Activated CD8-positive, alpha-beta memory T cell treated with anti-CD3 and anti-CD28 coated beads, Interleukin-2, amount 50 U/mL, for 48 hours (primary cell): ENCODE data around the gene PTCH1.

Experiments used
- DNase-seq: peaks from one replicate; pipeline ENCODE4 v3.0.0-alpha.2; 2020

PTCH1 gene

DNA sequence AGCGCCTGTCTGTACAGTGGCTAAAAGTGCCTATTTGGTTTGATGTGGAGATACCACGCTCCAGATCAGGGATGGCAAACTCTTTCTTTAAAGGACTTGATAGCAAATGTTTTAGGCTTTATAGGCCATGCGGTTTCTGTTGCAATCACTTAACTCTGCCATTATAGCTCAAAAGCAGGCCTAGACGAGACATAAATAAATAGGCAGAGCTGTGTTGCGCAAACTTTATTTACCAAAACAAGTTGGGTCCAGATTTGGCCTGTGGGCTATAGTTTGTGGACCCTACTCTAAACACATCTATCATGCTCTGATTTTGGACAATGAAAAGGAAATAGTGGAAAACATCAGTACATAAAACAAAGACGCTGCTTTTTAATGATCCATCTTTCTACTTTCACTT is 79.2 kb downstream of the PTCH1 start:
- DNase-seq: no peak

DNA sequence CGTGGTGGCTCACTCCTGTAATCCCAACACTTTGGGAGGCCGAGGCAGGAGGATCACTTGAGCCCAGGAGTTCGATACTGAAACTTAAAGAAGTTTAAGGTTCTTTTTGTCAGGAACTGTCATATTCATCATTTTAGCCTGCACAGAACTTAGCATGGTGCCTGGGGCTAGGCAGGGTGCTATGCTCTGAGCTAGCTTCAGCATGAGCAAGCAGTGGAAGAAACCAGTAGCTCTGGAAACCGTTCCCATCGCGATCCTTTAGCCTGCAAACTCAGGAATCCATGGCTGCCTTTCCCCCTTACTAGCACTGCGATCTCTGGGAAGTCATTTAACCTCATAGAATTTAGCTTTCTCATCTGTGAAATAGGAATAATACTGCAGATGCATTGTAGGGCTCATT is 80.4 kb downstream of the PTCH1 start:
- DNase-seq: no peak

DNA sequence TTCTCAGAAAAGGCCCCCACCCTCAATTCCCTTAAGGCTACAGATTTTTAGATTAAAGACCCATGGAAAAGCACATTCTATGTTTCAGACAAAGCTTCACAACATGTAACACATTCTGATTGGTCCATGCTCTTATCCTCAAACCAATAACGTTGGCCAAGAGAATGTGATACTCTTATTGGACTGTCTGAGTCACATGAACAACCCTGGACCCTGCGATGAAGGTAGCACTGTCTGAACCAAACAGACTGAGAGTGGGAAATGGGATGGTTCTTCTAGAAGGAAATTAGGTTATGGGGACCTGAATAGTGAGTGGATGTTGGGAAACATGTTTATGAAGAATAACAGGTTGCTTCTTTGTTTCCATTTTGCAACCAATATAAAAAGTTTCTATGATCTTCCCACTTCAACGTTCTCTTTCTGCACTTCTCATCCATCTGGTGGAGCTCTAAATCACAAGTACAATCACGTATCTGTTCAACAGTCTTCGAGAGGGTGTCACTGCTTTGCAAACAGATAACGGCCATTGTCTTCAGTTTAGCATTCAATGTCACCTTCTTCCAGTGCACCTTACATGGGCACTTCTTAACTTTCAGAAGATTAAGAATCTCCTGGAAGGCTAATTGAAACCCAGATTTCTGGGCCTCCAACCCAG is 81.6 kb downstream of the PTCH1 start:
- no peak for DNase-seq

DNA sequence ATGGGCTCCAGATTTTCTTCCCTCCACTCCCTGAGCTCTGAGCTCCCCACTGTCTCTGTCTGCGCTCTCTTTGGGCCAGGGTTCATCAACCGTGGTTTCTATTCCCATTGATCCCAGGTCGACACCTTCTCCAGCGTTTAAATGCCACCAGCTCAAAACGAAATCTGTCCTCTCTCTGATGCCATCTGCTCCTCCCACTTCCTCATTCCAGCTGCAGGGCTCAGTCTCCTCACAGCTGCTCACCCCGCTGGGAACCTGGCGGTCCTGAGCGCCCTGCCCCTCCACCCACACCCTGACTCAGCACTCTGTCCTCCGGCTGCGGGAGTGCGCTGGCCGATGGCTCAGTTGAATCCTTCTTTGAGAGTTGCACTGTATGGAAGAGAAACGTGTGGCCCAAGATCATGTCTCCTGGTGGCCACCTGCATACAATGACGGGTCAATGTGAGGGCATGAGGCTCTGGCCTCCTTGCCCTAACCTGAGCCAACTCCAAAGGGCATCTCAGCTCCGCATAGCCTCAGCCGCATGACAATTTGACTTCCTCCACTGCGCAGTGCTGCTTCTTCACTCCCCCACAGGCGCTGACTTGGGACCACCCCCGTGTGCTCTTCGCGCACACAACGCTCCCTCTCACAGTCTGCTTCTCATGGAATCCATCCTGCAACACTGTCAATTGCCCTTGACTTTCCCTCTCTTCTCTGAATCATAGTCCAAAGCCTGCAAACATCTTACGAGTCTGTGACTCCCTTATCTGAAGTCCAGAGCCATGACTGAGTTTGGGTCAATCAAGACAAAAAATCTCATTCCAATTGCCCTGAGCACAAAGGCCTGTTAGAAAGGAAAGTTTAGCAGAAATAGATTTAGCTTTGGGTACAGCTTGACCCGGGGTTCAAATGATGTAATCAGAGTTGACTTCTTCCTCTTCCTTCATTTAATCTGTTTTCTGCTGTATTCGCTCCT is 82.4 kb downstream of the PTCH1 start:
- no peak for DNase-seq

DNA sequence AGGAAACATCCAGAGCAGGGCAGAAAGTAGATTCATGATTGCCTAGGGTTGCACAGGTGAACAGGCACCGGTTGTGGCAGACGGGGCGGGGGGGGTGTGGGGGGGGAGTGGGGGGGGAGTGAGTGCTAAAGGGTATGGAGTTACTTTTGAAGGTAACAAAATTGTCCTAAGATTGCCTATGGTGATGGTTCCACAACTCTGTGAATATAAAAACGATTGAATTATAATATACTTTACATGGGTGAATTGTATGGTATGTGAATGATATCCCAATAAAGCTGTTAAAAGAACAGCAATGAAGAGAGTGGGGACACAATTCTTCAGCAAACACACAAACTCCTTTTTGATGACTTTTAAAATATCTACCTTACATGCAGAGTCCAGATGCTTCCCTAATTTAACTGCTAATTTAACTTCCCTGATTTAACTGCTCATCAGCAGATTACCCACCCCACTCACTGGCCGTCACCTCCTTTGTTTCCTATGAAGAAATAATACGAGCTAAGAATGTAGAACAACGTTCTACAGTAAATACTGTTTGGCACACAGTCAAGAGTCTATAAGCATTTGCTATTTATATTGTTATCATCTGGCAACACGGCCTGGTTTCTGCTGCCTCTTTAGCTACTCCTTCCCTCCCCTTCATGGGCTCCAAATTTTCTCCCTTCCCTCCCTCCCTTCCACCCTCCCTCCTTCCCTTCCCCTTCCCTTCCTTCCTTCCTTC is 83.5 kb downstream of the PTCH1 start:
- no peak for DNase-seq

DNA sequence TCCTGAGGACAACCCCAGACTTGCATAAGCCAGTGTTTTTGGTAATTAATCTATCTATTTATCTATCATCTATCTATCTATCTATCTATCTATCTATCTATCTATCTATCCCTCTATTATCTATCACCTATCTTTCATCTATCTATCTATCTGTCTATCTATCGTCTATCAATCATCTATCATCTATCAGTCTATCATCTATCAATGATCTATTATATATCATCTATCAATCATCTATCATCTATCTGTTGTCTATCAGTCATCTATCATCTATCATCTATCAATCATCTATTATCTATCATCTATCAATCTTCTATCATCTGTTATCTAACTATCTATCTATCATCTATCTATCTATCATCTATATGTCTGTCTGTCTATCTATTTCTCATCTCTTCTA is 85.5 kb downstream of the PTCH1 start:
- DNase-seq: no peak

DNA sequence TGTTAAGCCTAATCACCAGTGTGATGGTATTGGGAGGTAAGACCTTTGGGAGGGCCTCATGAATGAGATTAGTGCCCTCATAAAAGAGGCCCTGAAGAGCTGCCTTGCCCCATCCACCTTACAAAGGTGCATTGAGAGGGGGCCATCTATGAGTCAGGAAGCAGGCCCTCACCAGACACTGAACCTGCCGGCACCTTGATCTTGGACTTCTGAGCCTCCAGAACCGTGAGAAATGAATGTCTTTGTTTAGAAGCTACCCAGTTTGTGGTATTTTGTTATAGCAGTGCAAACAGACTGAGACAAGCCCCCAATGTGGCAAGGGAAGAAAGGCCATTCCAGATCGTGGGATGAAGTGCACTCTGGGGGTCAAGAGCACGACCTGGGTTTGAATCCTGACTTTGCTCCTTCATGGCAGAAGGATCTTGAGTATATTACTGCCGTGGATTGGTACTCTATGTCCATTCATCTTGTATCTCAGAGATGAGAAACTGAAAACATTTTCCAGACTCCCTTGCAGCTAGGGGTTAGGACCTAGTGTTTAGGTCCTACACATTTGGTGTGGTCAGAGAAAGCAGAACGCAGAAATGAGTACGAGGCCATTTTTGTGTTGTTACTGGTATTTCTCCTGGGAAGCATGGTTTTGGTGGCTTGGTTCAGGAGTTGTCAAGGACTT is 86.7 kb downstream of the PTCH1 start:
- DNase-seq: no peak

DNA sequence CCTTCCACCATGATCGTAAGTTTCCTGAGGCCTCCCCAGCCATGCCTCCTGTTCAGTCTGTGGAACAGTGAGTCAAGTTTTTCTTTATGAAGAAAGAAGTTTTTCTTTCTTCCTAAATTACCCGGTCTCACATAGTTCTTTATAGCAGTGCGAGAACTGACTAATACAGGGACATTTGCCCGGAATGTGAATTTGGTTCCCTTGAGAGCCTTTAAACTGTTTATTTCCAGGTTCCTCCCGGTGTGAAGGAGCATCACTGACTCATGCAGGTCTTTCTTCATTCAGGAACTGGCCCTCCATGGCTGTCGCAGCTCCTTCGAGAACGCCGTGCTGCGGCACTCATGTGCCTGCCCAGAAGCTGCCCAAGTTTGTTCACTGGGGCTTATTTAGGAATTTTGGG is 87.7 kb downstream of the PTCH1 start:
- DNase-seq: no peak

DNA sequence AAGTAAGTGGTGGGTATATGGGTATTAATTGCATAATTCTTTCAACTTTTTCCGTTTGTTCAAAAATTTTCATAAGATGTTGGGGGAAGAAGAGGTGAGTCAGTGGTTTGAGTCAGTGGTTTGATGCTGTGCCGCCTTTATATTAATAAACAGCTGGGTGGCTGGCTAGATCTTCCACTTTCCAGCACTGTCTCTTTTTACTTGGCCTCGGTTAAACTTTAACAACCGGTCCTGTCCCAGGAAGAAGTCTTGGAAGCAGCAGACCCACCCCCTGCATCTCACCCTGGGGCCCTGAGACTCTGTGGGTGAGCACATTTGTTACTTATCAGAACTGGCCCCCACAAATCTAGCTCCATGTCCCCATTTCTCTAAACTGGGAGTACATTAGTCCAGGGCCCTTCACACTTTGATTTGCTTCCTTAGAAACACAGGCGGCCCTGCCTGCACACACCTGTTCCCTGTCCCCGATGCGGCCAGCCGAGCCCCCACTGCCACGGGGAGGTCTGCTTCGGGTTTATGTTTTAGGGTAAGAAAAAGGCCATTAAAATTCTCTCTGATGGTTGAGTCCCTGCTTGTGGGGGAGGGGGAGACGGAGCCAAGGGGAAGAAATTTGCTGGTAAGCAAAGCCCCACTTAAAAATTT is 90.7 kb downstream of the PTCH1 start:
- DNase-seq: peak; percentile 63

DNA sequence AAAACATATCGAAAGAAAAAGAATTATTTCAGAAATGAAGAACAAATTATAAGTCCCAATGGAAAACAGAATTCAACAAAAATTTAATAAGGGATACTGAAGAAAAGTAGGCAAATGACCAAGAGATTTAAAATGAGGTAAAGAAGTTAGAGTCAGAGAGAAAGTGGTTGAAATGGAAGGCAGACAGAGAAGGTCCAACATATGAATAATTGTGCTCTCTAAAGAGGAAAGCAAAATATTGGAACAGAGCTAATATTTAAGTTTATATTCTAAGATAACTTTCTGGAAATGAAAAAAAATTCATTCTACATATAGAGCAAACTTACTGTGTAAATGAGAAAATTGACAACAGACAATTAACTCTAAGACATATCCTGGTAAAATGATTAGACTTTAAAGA is 94.1 kb downstream of the PTCH1 start:
- DNase-seq: no peak

DNA sequence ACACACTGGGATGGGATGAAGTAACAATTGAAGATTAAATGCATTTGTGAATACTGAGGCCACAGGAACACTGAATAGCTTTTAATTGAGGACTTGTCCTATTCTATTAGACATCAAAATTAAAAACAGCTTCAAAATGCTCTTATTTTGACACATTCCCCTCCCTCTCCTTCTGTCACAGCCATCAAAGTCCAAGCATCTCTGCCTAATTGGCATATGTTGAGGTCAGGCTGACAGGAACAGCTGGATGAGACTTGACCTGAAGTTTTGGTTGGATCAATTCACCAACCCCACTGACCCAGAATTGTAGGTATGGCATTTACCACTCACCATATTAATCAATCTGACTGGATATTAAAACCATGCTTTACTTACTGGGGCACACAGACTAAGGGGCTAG is 96.3 kb downstream of the PTCH1 start:
- no peak for DNase-seq

DNA sequence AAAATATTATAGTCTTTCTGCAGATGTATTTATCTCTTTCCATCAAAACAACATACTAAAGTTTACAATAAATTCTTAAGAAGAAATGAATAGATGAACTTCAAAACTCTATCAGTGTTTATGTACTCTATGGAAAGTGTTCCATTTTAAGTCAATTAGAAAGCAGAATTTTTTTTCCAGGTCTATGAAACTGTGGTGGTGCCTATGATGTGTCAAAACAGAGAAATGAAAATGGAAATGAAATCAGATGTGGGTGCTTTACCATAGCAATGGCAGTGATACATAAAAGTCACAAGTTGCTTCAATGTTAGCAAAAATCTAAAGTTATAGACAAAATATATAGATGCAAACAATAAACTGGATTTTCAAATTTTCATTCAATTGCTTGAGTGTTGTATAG is 97.3 kb downstream of the PTCH1 start:
- no peak for DNase-seq

DNA sequence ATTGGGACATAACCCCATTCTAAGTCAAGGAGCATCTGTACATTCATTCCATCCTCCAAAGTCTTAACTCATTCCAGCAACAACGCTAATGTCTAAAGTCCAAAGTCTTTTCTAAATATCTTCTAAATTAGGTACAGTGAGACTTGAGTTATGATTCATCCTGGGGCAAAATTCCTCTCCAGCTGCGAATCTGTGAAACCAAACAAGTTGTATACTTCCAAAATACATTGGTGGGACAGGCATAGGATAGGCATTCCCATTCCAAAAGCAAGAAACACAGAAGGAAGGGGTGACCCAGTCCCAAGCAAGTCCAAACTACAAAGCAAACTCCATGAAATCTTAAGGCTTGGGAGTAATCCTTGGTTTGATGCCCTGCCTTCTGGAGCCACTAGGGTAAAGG is 101.6 kb downstream of the PTCH1 start:
- DNase-seq: no peak

DNA sequence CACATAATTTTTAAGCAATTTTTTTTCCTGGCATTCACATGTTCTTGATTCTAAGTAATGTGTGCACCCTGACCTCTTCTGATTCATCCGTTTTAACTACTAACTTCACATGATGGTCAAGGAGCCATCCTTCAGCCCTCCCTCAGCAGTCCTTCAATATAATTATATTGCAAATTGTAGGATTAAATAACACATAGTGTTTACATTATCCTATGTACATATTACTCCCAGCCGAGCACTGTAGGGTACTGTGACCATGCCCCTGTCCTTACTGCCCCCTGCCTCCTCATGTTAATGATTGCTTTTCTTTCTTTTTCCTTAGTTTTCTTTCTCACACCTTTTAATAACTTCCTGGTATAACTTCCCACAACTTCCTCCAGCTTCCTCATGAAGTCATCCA is 103.0 kb downstream of the PTCH1 start:
- no peak for DNase-seq

DNA sequence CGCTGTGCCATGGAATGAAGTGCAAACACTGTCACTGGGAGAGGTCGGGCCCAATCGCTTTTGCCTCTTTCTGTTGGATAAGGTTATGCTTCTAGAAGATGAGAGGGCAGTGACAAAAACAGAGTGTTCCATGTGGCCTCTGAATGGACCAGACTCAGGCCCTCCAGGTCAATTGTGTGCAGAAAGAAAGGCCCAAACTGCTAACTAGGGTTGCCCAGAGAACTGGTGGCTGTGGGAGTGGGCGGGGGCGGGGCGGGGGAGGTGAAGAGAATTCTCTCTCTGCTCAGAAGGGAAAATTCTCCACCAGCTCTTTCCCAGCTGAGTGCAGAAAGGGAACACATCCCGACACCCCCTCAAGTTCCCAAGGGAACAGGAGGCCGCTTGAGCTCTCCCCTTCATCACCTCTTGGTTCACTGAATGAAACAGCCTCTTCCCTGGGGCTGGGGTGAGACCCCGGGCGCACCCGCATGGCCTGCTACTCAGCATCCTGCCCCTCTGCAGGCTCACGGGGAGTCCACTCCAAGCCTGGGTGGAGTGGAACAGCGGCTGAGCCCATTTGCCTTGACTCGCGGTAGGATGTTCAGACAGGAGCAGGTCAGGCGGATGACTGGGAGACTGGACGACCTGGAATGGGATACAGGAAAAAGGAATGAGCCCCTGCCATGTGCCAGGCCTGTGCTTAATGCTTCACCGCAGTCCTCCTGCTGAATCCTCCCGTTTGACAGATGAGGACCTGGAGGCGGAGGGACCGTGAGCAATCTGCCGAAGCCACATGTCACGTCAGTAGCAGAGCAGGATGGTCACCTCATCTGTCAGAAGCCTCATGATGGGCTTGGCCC is 105.5 kb downstream of the PTCH1 start:
- DNase-seq: no peak

DNA sequence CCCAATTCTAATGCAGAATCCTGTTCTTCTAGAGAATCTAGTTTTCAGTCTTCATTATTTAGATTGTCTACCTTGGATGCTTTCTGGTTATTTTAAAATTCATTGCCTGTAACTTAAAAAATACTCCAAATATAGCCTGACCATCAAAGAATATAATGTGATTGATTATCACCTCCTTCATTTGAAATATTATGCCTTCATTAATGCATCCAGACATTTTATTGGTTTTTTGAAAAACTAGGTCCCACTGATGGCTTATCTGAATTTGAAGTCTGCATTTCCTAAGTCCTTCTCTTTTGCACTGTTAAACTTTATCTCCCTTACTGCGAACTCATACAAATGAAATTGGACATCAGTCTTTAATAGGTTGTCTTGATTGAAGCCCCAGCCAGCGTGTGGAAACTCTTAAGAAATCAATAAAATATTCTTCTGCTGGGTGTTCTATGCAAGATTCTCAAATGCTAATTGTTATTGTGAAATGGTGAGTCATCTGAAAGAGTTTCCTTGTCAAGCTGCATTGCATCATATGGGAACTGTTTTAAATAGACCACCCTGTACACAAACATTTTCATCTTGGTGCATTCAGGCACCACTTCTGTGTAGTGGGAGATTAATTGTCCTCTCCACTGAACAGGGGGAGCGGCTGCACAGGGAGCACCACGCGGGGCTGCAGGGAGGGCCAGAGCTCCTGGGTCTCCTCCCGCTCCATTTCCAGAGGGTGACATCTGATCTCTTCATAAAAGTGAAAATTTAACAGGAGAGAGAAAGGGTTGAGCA is 106.9 kb downstream of the PTCH1 start:
- no peak for DNase-seq

DNA sequence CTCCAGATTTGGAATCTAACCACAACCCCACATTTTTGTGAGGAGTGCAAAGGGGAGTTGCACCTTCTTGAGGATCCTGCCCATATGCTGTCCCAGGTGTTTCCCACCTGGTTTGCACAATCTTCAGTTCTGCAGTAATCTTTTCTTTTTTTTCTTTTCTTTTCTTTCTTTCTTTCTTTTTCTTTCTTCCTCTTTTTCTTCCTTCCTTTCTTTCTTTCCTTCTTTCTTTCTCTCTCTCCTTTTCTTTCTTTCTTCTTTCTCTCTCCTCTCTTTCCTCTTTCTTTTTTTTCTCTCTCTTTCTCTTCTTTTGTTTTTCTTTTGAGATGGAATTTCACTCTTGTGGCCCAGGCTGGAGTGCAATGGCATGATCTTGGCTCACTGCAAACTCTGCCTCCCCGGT is 109.2 kb downstream of the PTCH1 start:
- DNase-seq: no peak

DNA sequence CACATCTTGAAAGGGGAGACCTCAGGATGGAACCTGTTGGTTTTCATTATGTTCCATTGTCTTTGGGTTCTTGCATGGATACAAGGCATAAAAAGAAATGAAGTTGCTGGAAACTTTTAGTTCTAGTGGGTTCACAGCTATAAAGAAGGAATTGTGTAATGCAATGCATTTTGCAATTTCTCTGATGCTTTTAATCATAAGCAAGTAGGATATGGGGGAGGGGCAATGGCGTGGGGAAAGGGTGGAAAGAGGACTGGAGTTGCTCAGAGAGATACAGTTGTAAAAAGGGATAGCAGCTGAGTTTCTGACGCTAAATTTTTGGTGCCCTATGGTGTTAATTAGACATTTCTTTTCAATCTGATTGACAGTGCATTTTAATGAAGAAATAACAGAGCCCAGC is 110.7 kb downstream of the PTCH1 start:
- no peak for DNase-seq

DNA sequence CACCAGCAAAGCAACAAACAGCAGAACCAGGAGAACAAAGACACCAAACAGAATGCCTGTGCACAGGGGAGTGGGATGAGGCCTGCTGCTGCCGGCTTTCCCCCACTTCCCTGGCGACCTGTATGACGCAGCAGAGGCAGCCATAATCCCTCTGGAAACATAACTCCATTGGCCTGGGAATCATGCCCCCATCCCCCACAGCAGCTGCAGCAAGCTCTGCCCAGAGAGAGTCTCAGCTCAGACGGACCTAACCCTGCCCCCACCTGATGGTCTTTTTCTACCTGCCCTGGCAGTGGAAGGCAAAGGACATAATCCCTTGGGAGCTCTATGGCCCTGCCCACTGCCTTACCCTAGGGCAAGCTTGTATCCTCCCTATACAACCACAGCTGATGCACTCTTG is 117.5 kb downstream of the PTCH1 start:
- DNase-seq: no peak
